Activated T-helper 2 cell treated with anti-CD3 and anti-CD28 coated beads, Interferon-gamma antibody, Interleukin-2, Interleukin-4, amounts not matched to agents 10 μg/mL and 5 μg/mL and 100 μg/mL, durations not matched to agents 14 hours and 24 hours and 36 hours (primary cell): Measurements from ENCODE around the gene OVCA2. TPM values are rescaled to one million over a fixed set of nuclear protein-coding genes. Genes with fewer than 3 reads are reported as not detected.

Source experiments
- DNase-seq: peaks from one replicate; pipeline ENCODE4 v3.0.0; 2021; ENCODE audit warnings: low spot score
- H3K27ac Mint-ChIP-seq: one replicate; pipeline ENCODE4 v1.8.0; 2021; ENCODE audit warnings: mixed read lengths
- H3K27me3 Mint-ChIP-seq: one replicate; pipeline ENCODE4 v1.8.0; 2021; ENCODE audit warnings: low read depth, mixed read lengths
- H3K36me3 Mint-ChIP-seq: one replicate; pipeline ENCODE4 v1.8.0; 2021; ENCODE audit warnings: low read depth, mixed read lengths
- H3K4me1 Mint-ChIP-seq: one replicate; pipeline ENCODE4 v1.8.0; 2021; ENCODE audit warnings: low read depth, mixed read lengths
- H3K4me3 Mint-ChIP-seq: one replicate; pipeline ENCODE4 v1.8.0; 2021; ENCODE audit warnings: low read depth, mild to moderate bottlenecking, moderate library complexity, mixed read lengths
- H3K9me3 Mint-ChIP-seq: one replicate; pipeline ENCODE4 v1.8.0; 2021; ENCODE audit warnings: mixed read lengths
- intact Hi-C: fragments of 100-400 bp; cut with micrococcal nuclease; formaldehyde crosslinking; loops from one replicate; pipeline ENCODE4 v1.15.1; 2023
- total RNA-seq: library from RNA; stranded (reverse); gene quantifications from 2 replicates; pipeline ENCODE4 v1.2.3, GENCODE V29; 2022

Gene OVCA2
- total RNA-seq, 1 donor from 2014 or later: 29.9 TPM

DNA sequence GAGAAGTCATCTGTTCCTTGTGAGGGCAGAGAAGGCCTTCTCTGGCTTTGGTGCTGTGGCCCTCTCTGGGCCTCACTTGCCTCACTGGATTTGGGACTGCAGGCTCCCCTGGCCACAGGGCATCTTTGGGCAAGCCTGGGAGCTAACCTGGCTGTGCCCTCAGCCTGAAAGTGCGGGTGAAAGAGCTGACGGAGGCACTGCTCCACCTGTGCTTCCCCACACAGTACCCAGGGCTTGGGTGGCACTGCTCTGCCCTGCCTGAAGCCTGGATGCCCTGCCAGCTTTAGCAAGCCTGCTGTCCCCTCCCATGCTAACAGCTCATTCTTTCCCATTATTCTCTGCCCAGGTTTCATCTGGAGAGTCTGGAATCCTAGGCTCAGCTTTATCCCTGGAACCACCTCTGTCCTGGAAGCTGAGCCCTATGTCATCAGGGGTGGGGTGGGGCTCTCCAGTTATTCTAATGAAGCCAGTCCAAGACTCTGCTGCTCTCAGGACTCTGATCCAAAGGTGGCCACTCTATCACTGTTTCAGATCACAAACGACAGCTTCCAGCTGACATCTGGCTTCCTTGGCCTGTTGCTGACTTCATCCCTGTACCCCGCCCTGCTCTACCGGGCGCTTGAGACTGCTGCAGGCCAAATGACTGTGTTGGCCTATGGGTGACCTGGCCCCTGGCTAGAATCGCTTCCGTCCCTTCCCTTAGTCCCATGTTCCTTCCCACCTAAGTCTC, 42.4 kb downstream of the OVCA2 start:
- H3K4me1 Mint-ChIP-seq: peaks cover 78% of the 10 kb centered on the region
- peaks cover 57% of the 10 kb centered on the region for H3K36me3 Mint-ChIP-seq
- H3K9me3 Mint-ChIP-seq: no peaks in the 10 kb centered on the region
- intact Hi-C loops: loop anchor here (10.0 kb wide), 1 partner anchor 51 kb away; no protein-coding TSS in a partner anchor
- H3K4me3 Mint-ChIP-seq: peak overlapping the region; percentile 10
- no peak for DNase-seq
- peak overlapping the region; percentile 70 for H3K27ac Mint-ChIP-seq
- no peaks in the 10 kb centered on the region for H3K27me3 Mint-ChIP-seq

DNA sequence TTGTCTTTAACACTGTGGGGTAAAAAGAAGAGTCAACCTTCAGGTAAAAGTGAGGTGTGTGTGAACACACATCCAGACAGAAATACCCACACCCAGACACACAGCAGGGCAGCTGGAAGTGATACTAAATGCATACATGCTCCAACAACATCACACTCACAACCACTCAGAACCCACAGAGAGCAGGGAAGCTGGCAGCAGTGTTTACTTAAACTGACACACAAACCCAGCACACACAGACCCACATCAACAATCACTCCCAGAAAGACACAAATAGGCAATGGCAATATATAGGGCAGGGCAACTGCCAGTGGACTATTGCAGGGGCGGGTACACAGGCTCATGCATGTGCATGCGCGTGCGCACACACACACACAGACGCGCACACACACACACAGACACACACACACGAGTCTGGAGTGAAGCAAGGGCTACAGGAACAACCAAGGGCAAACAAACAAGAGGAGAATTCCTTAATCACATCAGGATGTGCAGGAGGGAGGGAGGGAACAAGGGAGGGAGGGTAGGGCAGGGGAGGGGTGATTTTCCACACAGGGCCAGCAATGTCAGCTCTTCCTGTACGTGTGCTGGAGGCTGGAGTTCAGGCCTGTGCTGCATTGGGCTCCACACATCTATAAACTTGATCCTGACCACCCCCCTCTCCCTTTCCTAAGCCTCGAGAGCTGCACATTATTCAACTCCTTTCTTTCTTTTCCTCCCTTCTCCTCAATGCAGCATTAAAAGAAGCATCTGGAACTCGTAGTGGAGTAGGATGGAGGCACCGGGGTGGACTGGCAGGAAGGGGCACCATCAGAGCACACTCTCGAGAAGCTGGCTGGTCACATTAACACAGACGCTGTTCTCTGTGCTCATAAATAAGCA, 43.2 kb downstream of the OVCA2 start:
- H3K4me3 Mint-ChIP-seq: no peak overlapping the region
- intact Hi-C loops: loop anchor here (10.0 kb wide), 1 partner anchor 50 kb away; no protein-coding TSS in a partner anchor
- H3K4me1 Mint-ChIP-seq: peaks cover 87% of the 10 kb centered on the region
- no peak for DNase-seq
- H3K27ac Mint-ChIP-seq: peak overlapping the region; percentile 70
- H3K9me3 Mint-ChIP-seq: no peaks in the 10 kb centered on the region
- H3K27me3 Mint-ChIP-seq: no peaks in the 10 kb centered on the region
- H3K36me3 Mint-ChIP-seq: peaks cover 52% of the 10 kb centered on the region

DNA sequence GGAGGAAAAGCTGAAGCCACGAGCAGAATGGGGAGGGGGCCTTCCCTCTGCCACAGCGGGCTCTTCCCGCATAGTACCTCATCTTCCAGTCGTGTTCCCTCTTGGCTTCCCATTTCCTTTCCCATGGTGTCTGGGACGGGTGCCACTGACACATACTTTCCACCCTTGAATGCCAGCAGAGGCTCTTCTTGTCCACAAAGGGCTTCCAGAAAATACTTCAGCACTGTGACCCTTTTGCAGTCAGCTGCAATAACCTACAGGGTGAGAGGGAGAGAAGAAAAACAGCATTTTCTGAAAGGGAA, 43.8 kb downstream of the OVCA2 start:
- H3K27ac Mint-ChIP-seq: peak overlapping the region; percentile 5
- DNase-seq: no peak
- no peaks in the 10 kb centered on the region for H3K9me3 Mint-ChIP-seq
- no peak overlapping the region for H3K4me3 Mint-ChIP-seq
- H3K4me1 Mint-ChIP-seq: peaks cover 92% of the 10 kb centered on the region
- intact Hi-C loops: loop anchor here (10.0 kb wide), 1 partner anchor 49 kb away; no protein-coding TSS in a partner anchor
- no peaks in the 10 kb centered on the region for H3K27me3 Mint-ChIP-seq
- peaks cover 50% of the 10 kb centered on the region for H3K36me3 Mint-ChIP-seq

DNA sequence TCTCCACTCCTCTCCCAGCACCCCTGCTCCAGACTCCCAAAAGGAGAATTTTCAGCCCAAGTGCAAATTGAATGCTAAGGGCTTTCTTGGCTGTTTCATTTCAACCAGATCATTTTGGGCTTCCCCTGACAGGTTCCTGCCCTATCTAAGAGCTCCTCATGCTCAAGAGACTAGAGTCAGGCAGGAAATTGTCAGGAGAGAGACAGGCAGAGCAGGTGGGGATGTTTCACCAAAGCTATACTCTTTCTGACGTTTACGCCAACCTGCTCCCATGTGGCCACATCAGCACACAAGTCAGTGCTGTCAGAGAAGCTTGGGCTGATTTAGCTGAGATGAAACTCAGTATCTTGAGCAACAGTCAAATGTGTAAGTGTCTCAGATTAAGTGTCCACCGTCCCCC, 44.5 kb downstream of the OVCA2 start:
- peaks cover 49% of the 10 kb centered on the region for H3K36me3 Mint-ChIP-seq
- H3K27ac Mint-ChIP-seq: peak overlapping the region; percentile 72
- intact Hi-C loops: loop anchor here (2.0 to 10.0 kb wide), 3 partner anchors 14 to 180 kb away; no protein-coding TSS in a partner anchor
- H3K9me3 Mint-ChIP-seq: no peaks in the 10 kb centered on the region
- no peaks in the 10 kb centered on the region for H3K27me3 Mint-ChIP-seq
- H3K4me3 Mint-ChIP-seq: no peak overlapping the region
- H3K4me1 Mint-ChIP-seq: peaks cover 95% of the 10 kb centered on the region
- DNase-seq: no peak

DNA sequence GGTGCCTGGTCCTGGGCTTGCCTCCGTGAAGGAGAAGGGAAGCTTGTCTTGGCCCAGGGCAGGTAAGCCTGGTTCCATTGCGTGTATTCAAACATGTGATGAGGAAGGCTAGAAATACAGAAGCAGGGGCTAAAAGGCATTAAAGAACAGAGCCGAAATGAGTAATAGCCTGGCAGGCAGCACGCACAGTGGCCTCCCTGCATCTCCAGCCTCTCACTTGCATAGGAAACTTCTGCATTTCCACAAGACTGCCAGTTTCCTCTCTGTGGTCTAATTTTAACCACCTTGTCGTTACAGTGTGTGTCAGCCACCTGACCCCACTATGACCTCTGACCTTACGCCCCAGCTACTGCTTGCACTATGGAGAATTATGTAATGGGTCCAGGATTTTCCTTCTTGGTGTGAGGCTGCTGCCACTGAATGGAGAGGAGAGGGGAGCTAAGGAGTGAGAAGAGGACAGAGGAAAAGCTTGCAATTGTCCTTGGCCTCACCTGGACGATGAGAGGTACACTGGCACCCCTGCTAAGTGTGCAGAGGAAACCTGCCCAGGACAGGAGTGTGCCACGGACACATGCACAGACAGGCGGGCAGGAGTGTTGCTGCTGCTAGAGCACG, 45.9 kb downstream of the OVCA2 start:
- Mint-ChIP-seq H3K4me1 (peaks cover 93% of the 10 kb centered on the region), H3K27ac (peak overlapping the region; percentile 72), H3K27me3 (no peaks in the 10 kb centered on the region), H3K36me3 (peaks cover 47% of the 10 kb centered on the region), H3K9me3 (no peaks in the 10 kb centered on the region), H3K4me3 (peak overlapping the region; percentile 61)
- intact Hi-C loops: loop anchor here (2.0 to 10.0 kb wide), 4 partner anchors 13 to 179 kb away; no protein-coding TSS in a partner anchor
- peak; percentile 68 for DNase-seq

DNA sequence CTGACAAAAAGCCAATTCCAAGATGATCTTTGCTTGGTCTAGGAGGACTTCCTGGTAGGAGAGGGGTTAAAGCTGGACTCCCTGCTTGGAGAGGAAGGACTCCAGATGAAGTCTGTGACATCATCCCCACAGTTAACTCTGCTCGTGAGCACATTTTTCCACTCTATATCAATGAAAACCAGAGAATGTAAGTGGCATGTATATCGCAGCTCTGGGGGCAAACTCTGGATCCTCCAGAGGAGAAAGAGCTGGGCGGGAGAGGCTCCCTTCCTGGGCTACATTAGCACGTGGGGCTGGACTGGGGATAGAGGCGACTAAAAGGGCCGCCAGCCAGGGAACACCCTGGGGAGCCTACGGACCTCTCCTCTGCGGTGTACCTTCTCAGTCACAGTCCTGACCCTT, 47.2 kb downstream of the OVCA2 start:
- Mint-ChIP-seq H3K27me3 (no peaks in the 10 kb centered on the region), H3K27ac (peak overlapping the region; percentile 98), H3K4me3 (peak overlapping the region; percentile 91), H3K4me1 (peaks cover 85% of the 10 kb centered on the region), H3K9me3 (no peaks in the 10 kb centered on the region), H3K36me3 (peaks cover 44% of the 10 kb centered on the region)
- intact Hi-C loops: loop anchor here (1.0 to 10.0 kb wide), 4 partner anchors 19 to 174 kb away; no protein-coding TSS in a partner anchor
- DNase-seq: no peak

DNA sequence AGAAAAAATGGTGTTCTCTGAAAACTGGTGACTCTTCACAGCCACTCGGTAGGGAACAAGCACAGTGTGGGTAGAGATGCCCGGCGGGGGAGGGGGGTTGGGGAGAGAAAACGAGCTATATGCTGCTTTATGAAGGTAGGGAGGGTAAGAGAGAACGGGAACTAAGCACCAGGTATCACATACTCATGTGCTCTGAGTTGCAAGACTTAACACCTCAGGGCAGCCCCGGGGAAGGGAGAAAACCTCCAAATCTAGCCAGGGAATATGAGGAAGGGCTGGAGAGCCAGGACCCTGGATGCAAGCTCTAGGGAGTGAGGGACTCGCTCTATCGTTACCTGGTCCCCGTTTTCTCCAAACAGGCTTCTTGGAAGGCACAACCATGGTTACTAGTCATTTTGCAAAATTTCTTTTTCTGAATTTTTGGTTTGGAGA, 48.4 kb downstream of the OVCA2 start:
- Mint-ChIP-seq H3K4me3 (peak overlapping the region; percentile 91), H3K9me3 (no peaks in the 10 kb centered on the region), H3K4me1 (peaks cover 77% of the 10 kb centered on the region), H3K27me3 (no peaks in the 10 kb centered on the region), H3K36me3 (peaks cover 35% of the 10 kb centered on the region), H3K27ac (peak overlapping the region; percentile 98)
- no peak for DNase-seq
- intact Hi-C loops: loop anchor here (5.0 kb wide), 1 partner anchor 67 kb away; no protein-coding TSS in a partner anchor

DNA sequence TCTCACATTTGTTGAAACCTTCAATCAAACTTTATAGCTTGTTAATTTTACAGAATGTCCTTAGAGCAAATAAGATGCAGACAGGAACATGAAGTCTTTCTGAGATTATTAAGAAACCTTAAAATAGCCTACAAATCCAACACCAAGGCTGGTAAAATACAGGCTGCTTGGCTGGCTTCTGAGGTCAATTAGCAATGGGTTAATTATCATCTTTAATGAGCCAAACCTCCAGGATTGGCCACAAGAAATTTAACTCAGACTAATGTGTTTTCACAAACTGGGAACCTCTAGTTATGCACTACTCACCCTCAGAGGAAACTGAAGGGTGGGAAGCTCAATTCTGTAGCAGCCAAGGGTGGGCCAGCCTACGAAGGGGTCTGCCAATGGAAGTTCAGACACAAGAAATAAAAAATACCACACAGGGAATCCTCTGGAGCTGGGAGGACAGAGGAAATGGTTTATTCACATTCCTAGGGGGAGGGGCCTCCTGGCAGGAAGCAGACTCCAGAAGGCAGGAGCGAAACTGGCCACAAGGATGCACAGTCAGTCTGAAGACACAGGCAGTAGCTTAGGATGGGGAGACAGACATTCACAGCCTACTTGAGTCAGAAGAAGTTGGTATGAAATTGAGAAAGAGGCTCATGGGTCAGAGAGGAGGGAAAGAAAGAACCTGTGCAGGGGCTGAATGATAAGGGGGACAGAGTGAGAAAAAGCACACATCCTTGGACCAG, 49.1 kb downstream of the OVCA2 start:
- Mint-ChIP-seq H3K4me1 (peaks cover 71% of the 10 kb centered on the region), H3K4me3 (peak overlapping the region; percentile 91), H3K9me3 (no peaks in the 10 kb centered on the region), H3K27ac (peak overlapping the region; percentile 4), H3K36me3 (peaks cover 28% of the 10 kb centered on the region), H3K27me3 (no peaks in the 10 kb centered on the region)
- no peak for DNase-seq
- intact Hi-C loops: loop anchor here (5.0 kb wide), 1 partner anchor 66 kb away; no protein-coding TSS in a partner anchor

DNA sequence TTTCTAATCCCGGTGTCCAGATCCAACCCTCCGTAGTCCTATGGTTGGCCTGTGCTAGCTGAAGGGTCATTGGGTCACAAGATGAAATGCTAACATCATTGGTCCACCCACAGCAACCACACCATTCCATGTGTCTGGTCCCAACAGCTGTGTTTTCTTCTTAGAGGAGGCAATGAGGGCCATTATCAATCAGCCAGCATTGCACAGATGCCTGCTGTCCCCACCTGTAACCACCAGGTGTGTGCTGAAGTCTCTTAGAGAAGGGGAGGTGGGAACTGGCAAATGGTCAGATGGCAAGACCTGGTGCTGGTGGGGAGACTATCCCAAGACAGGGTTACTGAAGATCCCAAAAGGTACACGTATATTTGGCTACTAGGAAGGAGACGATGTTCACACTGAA, 50.4 kb downstream of the OVCA2 start:
- peak overlapping the region; percentile 9 for H3K27ac Mint-ChIP-seq
- no peak for DNase-seq
- H3K9me3 Mint-ChIP-seq: no peaks in the 10 kb centered on the region
- H3K27me3 Mint-ChIP-seq: no peaks in the 10 kb centered on the region
- intact Hi-C loops: loop anchor here (5.0 kb wide), 1 partner anchor 65 kb away; no protein-coding TSS in a partner anchor
- peaks cover 58% of the 10 kb centered on the region for H3K4me1 Mint-ChIP-seq
- H3K36me3 Mint-ChIP-seq: peaks cover 22% of the 10 kb centered on the region
- no peak overlapping the region for H3K4me3 Mint-ChIP-seq

Other genes with a start within 250 kb of the OVCA2 start
- gene SMYD4, start 212.1 kb upstream of the OVCA2 start, total RNA-seq: 26.9 and 31.0 TPM in 2 replicates
- gene RPA1, start 212.0 kb upstream of the OVCA2 start, total RNA-seq: 229 and 243 TPM in 2 replicates
- 0.25 and 0.51 TPM in 2 replicates for gene RTN4RL1, start 16.7 kb upstream of the OVCA2 start, total RNA-seq
- gene DPH1, start 11.9 kb upstream of the OVCA2 start, total RNA-seq: 43.4 and 47.5 TPM in 2 replicates
- gene HIC1, start 13.1 kb downstream of the OVCA2 start, total RNA-seq: 42.6 and 43.5 TPM in 2 replicates